Mesenchymal stem cell (in vitro differentiated cells and primary cell): Measurements from ENCODE around the gene CCNDBP1.
A peak's percentile ranks its signal among the peaks of the same experiment; 100 is the strongest.

Experiments
- DNase-seq: peaks from one replicate; pipeline ENCODE4 v3.0.0-alpha.2; 2013
- H2AFZ ChIP-seq: one replicate; pipeline ENCODE4 v1.6.1; 2013; ENCODE audit warnings: low read depth, mild to moderate bottlenecking, control low read depth, inconsistent platforms, low read length, moderate library complexity
- H2AK5ac ChIP-seq: 2 replicates; pipeline ENCODE4 v1.6.1; 2013; ENCODE audit warnings: low read length, moderate library complexity, mild to moderate bottlenecking, inconsistent platforms; ENCODE audit not compliant: severe bottlenecking
- H2BK120ac ChIP-seq: one replicate; pipeline ENCODE4 v1.6.1; 2013; ENCODE audit warnings: low read depth, mild to moderate bottlenecking, inconsistent platforms, low read length, moderate library complexity
- H2BK12ac ChIP-seq, 2 experiments: one replicate each; pipeline ENCODE4 v1.6.1; 2013; ENCODE audit warnings: inconsistent platforms in 2 of 2, low read length in 2 of 2, mild to moderate bottlenecking in 2 of 2, moderate library complexity in 2 of 2, control low read depth in 1 of 2
- H2BK15ac ChIP-seq: one replicate; pipeline ENCODE4 v1.6.1; 2013; ENCODE audit warnings: mild to moderate bottlenecking, low read depth, inconsistent platforms; ENCODE audit not compliant: poor library complexity, severe bottlenecking
- H2BK5ac ChIP-seq: 2 replicates; pipeline ENCODE4 v1.6.1; 2013; ENCODE audit warnings: low read depth, mild to moderate bottlenecking, low read length, control low read depth, inconsistent platforms; ENCODE audit not compliant: poor library complexity, severe bottlenecking
- H3K14ac ChIP-seq, 2 experiments: one replicate each; pipeline ENCODE4 v1.6.1; 2013; ENCODE audit warnings: inconsistent platforms in 2 of 2, low read length in 2 of 2, control low read depth in 1 of 2, mild to moderate bottlenecking in 1 of 2, moderate library complexity in 1 of 2
- H3K18ac ChIP-seq, 2 experiments: one replicate each; pipeline ENCODE4 v1.6.1; 2013; ENCODE audit warnings: inconsistent platforms in 2 of 2, low read length in 2 of 2, control low read depth in 1 of 2, low read depth in 1 of 2, mild to moderate bottlenecking in 1 of 2
- H3K23ac ChIP-seq, 2 experiments: one replicate each; pipeline ENCODE4 v1.6.1; 2013; ENCODE audit warnings: inconsistent platforms in 2 of 2, low read length in 2 of 2, mild to moderate bottlenecking in 2 of 2, moderate library complexity in 2 of 2, control low read depth in 1 of 2
- H3K27ac ChIP-seq: 2 replicates; pipeline ENCODE4 v1.5.1; 2013; ENCODE audit warnings: mild to moderate bottlenecking, moderate library complexity, low read length, control low read depth, inconsistent platforms; ENCODE audit not compliant: poor library complexity, severe bottlenecking
- H3K27me3 ChIP-seq, 2 experiments: 2 replicates each; pipeline versions ENCODE4 v1.6.1 to v1.7.0; 2013; ENCODE audit warnings: low read length in 2 of 2, mild to moderate bottlenecking in 2 of 2, moderate library complexity in 2 of 2, control low read depth in 1 of 2, inconsistent platforms in 1 of 2; ENCODE audit not compliant: control insufficient read depth in 1 of 2, insufficient read depth in 1 of 2
- H3K36me3 ChIP-seq, 2 experiments: 2 replicates each; pipeline versions ENCODE4 v1.6.1 to v1.7.0; 2013; ENCODE audit warnings: low read length in 2 of 2, control low read depth in 1 of 2, inconsistent platforms in 1 of 2, low read depth in 1 of 2, mild to moderate bottlenecking in 1 of 2; ENCODE audit not compliant: insufficient read depth in 2 of 2, control insufficient read depth in 1 of 2
- H3K4ac ChIP-seq, 2 experiments: one replicate each; pipeline ENCODE4 v1.6.1; 2013; ENCODE audit warnings: inconsistent platforms in 2 of 2, low read length in 2 of 2, mild to moderate bottlenecking in 2 of 2, moderate library complexity in 2 of 2, control low read depth in 1 of 2, low read depth in 1 of 2
- H3K4me1 ChIP-seq: 2 replicates; pipeline ENCODE4 v1.6.1; 2013; ENCODE audit warnings: low read depth, low read length, control low read depth; ENCODE audit not compliant: control insufficient read depth, insufficient read depth
- H3K4me2 ChIP-seq: 2 replicates; pipeline ENCODE4 v1.6.1; 2013; ENCODE audit warnings: low read length, mild to moderate bottlenecking, inconsistent platforms; ENCODE audit not compliant: poor library complexity, severe bottlenecking
- H3K4me3 ChIP-seq, 2 experiments: 2 replicates each; pipeline versions ENCODE4 v1.5.1 to v1.7.0; 2013; ENCODE audit warnings: low read length in 2 of 2, mild to moderate bottlenecking in 2 of 2, control low read depth in 1 of 2, low read depth in 1 of 2; ENCODE audit not compliant: insufficient read depth in 1 of 2
- H3K79me1 ChIP-seq: replicated peaks from 2 replicates; pipeline ENCODE4 v1.6.1; 2013; ENCODE audit warnings: mild to moderate bottlenecking, control low read depth, low read length, inconsistent platforms; ENCODE audit not compliant: poor library complexity, severe bottlenecking
- H3K9ac ChIP-seq: 2 replicates; pipeline ENCODE4 v1.7.0; 2013; ENCODE audit warnings: mild to moderate bottlenecking, low read length, moderate library complexity
- H3K9me3 ChIP-seq: 2 replicates; pipeline ENCODE4 v1.7.0; 2013; ENCODE audit warnings: mild to moderate bottlenecking, low read length; ENCODE audit not compliant: control insufficient read depth
- H4K8ac ChIP-seq: one replicate; pipeline ENCODE4 v1.6.1; 2013; ENCODE audit warnings: inconsistent platforms, mild to moderate bottlenecking, low read length, moderate library complexity
- H4K91ac ChIP-seq: one replicate; pipeline ENCODE4 v1.6.1; 2013; ENCODE audit warnings: mild to moderate bottlenecking, low read length, inconsistent platforms
- WGBS: methylation state at CpG from one replicate; pipeline ENCODE4 v1.1.7; 2013; ENCODE audit warnings: mixed read lengths; 5-methylcytosine and 5-hydroxymethylcytosine counted together

Gene CCNDBP1

GRCh38 chr15:43237842-43238470 is 52.8 kb downstream of the CCNDBP1 start:
- no peaks in the 10 kb centered on the region for H3K79me1 ChIP-seq
- no peak overlapping the region for H3K4me2 ChIP-seq
- H2BK15ac ChIP-seq = peak overlapping the region; percentile 62
- no peak overlapping the region for H2BK12ac ChIP-seq
- H3K4ac ChIP-seq = no peak overlapping the region
- no peak overlapping the region for H3K4me3 ChIP-seq
- no peaks in the 10 kb centered on the region for H3K36me3 ChIP-seq
- H2BK120ac ChIP-seq = no peak overlapping the region
- 76% methylated on average over 8 of the region's 9 CpGs for WGBS
- no peak overlapping the region for H4K91ac ChIP-seq
- peak overlapping the region; percentile 12 for H2AK5ac ChIP-seq
- peaks cover 19 to 25% of the 10 kb centered on the region in 2 experiments for H3K27me3 ChIP-seq
- H3K23ac ChIP-seq = no peak overlapping the region
- no peak overlapping the region for H2BK5ac ChIP-seq
- H4K8ac ChIP-seq = no peak overlapping the region
- H3K18ac ChIP-seq = no peak overlapping the region
- H3K9ac ChIP-seq = no peak overlapping the region
- no peak overlapping the region for H2AFZ ChIP-seq
- peaks cover 8% of the 10 kb centered on the region for H3K4me1 ChIP-seq
- DNase-seq = no peak
- no peak overlapping the region for H3K27ac ChIP-seq
- peak overlapping the region in 1 of 2 experiments; percentile 14 for H3K14ac ChIP-seq
- H3K9me3 ChIP-seq = no peaks in the 10 kb centered on the region

DNA sequence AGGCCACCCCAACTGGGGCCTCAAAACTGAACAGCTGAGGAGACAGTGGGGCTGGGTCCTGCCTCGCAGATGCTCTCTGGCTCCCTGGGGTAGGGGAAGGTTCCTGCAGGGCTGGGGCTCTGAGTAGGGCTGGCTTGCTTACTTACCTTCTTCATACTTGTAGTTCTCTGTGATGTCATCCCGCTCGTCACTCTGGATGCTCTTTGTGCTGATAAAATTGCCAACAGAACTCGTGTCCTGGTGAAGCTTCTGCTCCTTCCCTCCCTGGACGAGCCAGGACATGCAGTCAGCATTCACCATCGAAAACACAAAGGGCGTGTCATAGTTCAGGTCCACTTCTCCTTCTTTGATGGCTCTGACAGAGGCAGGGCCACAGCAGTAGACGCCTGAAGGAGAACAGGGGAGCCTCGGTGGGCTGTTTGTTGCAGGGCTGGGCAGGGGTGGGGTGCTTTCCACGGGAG is 53.5 kb downstream of the CCNDBP1 start:
- DNase-seq = no peak
- no peak overlapping the region for H4K8ac ChIP-seq
- 83% methylated on average over 10 of the region's 10 CpGs for WGBS

DNA sequence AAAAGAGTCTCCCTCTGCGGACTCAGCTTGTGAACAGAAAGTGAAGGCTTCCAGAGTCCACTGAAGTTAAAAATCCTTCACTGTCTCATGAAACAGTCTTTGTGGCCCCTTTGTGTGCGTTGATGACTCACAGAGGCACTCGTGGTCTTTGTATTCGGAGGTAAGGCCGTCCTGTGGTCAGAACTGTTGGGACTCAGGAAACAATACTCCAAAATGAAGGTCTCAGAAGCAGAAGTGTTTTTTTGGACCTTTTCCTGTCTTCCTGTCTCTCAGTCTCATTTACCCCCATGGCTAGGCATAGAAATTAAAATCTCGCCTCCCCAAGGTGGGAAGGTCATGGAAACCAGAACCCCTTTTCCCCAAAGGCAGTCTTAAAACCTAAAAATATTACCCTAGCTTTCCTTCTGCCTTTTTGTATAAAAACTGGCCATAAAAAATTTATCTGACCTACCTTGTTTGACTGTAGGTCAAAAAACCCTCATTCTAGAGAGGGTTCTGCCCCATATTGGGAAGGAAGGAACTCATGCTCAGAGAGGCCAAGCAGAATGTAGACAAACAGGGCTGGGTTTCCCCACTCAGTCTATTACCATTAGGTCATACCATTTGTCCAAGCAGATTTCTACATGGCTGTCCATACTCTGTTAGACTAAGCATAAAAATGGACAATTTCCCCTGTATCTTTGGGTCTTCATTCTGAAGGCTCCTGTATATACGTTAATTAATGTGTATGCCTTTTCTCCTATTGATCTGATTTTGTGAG is 54.7 kb downstream of the CCNDBP1 start:
- no peak overlapping the region for H3K14ac ChIP-seq
- no peaks in the 10 kb centered on the region for H3K9me3 ChIP-seq
- H2BK5ac ChIP-seq = no peak overlapping the region
- no peak overlapping the region for H2AK5ac ChIP-seq
- no peak for DNase-seq
- H3K18ac ChIP-seq = no peak overlapping the region
- no peak overlapping the region for H3K4me2 ChIP-seq
- peaks cover 8% of the 10 kb centered on the region for H3K4me1 ChIP-seq
- no peaks in the 10 kb centered on the region for H3K36me3 ChIP-seq
- 79% methylated on average over 7 of the region's 7 CpGs for WGBS
- no peak overlapping the region for H3K9ac ChIP-seq
- H2AFZ ChIP-seq = no peak overlapping the region
- no peak overlapping the region for H3K27ac ChIP-seq
- H3K23ac ChIP-seq = no peak overlapping the region
- H3K4ac ChIP-seq = no peak overlapping the region
- no peak overlapping the region for H2BK15ac ChIP-seq
- no peak overlapping the region for H3K4me3 ChIP-seq
- no peak overlapping the region for H2BK120ac ChIP-seq
- no peak overlapping the region for H4K91ac ChIP-seq
- no peak overlapping the region for H4K8ac ChIP-seq
- H2BK12ac ChIP-seq = no peak overlapping the region
- peaks cover 9 to 16% of the 10 kb centered on the region in 2 experiments for H3K27me3 ChIP-seq
- H3K79me1 ChIP-seq = no peaks in the 10 kb centered on the region

More for the DNA sequence above, 53.5 kb downstream of the CCNDBP1 start:
- Histone ChIP-seq H3K79me1 (no peaks in the 10 kb centered on the region), H3K36me3 (no peaks in the 10 kb centered on the region), H3K27ac (no peak overlapping the region), H4K91ac (no peak overlapping the region), H3K9ac (no peak overlapping the region), H2BK12ac (no peak overlapping the region), H2BK120ac (no peak overlapping the region), H3K4me2 (no peak overlapping the region), H3K18ac (no peak overlapping the region), H3K4me1 (peaks cover 8% of the 10 kb centered on the region), H2AK5ac (no peak overlapping the region), H3K4me3 (no peak overlapping the region), H3K27me3 (peaks cover 17 to 19% of the 10 kb centered on the region in 2 experiments), H3K9me3 (no peaks in the 10 kb centered on the region), H3K4ac (no peak overlapping the region), H2BK15ac (no peak overlapping the region), H3K14ac (no peak overlapping the region), H2AFZ (no peak overlapping the region), H3K23ac (no peak overlapping the region), H2BK5ac (no peak overlapping the region)

- H4K8ac ChIP-seq = no peak overlapping the region
- DNase-seq = no peak
- H2AFZ ChIP-seq = no peak overlapping the region
- H3K23ac ChIP-seq = no peak overlapping the region
- WGBS = 87% methylated on average over 1 of the region's 1 CpG
- H2AK5ac ChIP-seq = no peak overlapping the region
- no peak overlapping the region for H3K4me3 ChIP-seq
- no peak overlapping the region for H3K18ac ChIP-seq
- no peak overlapping the region for H2BK15ac ChIP-seq
- H2BK120ac ChIP-seq = no peak overlapping the region
- no peak overlapping the region for H3K4ac ChIP-seq
- H2BK12ac ChIP-seq = no peak overlapping the region
- H4K91ac ChIP-seq = no peak overlapping the region
- no peak overlapping the region for H3K4me2 ChIP-seq
- H3K14ac ChIP-seq = no peak overlapping the region
- H3K36me3 ChIP-seq = no peaks in the 10 kb centered on the region
- H3K9ac ChIP-seq = peak overlapping the region; percentile 39
- H3K27me3 ChIP-seq = peaks cover 8 to 16% of the 10 kb centered on the region in 2 experiments
- H3K27ac ChIP-seq = no peak overlapping the region
- H3K4me1 ChIP-seq = peaks cover 8% of the 10 kb centered on the region
- no peaks in the 10 kb centered on the region for H3K9me3 ChIP-seq
- H2BK5ac ChIP-seq = no peak overlapping the region
- no peaks in the 10 kb centered on the region for H3K79me1 ChIP-seq
These were observed 55.9 kb downstream of the CCNDBP1 start for GRCh38 chr15:43241100-43241499.
